ENCODE data around the gene CHRNA5.

Gene CHRNA5

GRCh38 chr15:78634210-78635145, 69.2 kb downstream of the CHRNA5 start:
- H3K4me1 ChIP-seq (ENCODE audit: control insufficient read depth in 1 of 2, insufficient read depth in 1 of 2, low read depth in 1 of 2, low read length in 1 of 2): no peaks in the 10 kb centered on the region
- H3K9me3 ChIP-seq: no peaks in the 10 kb centered on the region
- no peaks in the 10 kb centered on the region for H3K36me3 ChIP-seq
- no peak for TF ChIP-seq CTCF (IDR thresholded peaks at IDR 0.05)
- H3K27me3 ChIP-seq: peaks cover 9% of the 10 kb centered on the region
- H3K4me3 ChIP-seq (ENCODE audit: low read depth in 1 of 2, low read length in 1 of 2): no peak overlapping the region
- H3K27ac ChIP-seq: no peak overlapping the region

GRCh38 chr15:78635346-78635745, 70.0 kb downstream of the CHRNA5 start:
- Histone ChIP-seq H3K4me3 (ENCODE audit: low read depth in 1 of 2, low read length in 1 of 2) (no peak overlapping the region), H3K4me1 (ENCODE audit: control insufficient read depth in 1 of 2, insufficient read depth in 1 of 2, low read depth in 1 of 2, low read length in 1 of 2) (peaks cover 0 to under 1% of the 10 kb centered on the region in 2 experiments), H3K27me3 (peaks cover 17% of the 10 kb centered on the region), H3K36me3 (no peaks in the 10 kb centered on the region), H3K9me3 (no peaks in the 10 kb centered on the region), H3K27ac (no peak overlapping the region)
- no peak for TF ChIP-seq CTCF (IDR thresholded peaks at IDR 0.05)

GRCh38 chr15:78636378-78636859, 71.1 kb downstream of the CHRNA5 start:
- peaks cover 0 to 7% of the 10 kb centered on the region in 2 experiments for H3K4me1 ChIP-seq (ENCODE audit: control insufficient read depth in 1 of 2, insufficient read depth in 1 of 2, low read depth in 1 of 2, low read length in 1 of 2)
- no peaks in the 10 kb centered on the region for H3K36me3 ChIP-seq
- H3K27ac ChIP-seq: no peak overlapping the region
- H3K9me3 ChIP-seq: no peaks in the 10 kb centered on the region
- peaks cover 28% of the 10 kb centered on the region for H3K27me3 ChIP-seq
- H3K4me3 ChIP-seq (ENCODE audit: low read depth in 1 of 2, low read length in 1 of 2): no peak overlapping the region
- no peak for TF ChIP-seq CTCF (IDR thresholded peaks at IDR 0.05)

GRCh38 chr15:78637776-78638435, 72.6 kb downstream of the CHRNA5 start:
- no peak overlapping the region for H3K27ac ChIP-seq
- no peak for TF ChIP-seq CTCF (IDR thresholded peaks at IDR 0.05)
- no peaks in the 10 kb centered on the region for H3K9me3 ChIP-seq
- H3K27me3 ChIP-seq: peaks cover 42% of the 10 kb centered on the region
- H3K4me3 ChIP-seq (ENCODE audit: low read depth in 1 of 2, low read length in 1 of 2): no peak overlapping the region
- H3K4me1 ChIP-seq (ENCODE audit: control insufficient read depth in 1 of 2, insufficient read depth in 1 of 2, low read depth in 1 of 2, low read length in 1 of 2): peaks cover 0 to 7% of the 10 kb centered on the region in 2 experiments
- no peaks in the 10 kb centered on the region for H3K36me3 ChIP-seq

GRCh38 chr15:78638658-78639314, 73.5 kb downstream of the CHRNA5 start:
- Histone ChIP-seq H3K27ac (no peak overlapping the region), H3K4me1 (ENCODE audit: control insufficient read depth in 1 of 2, insufficient read depth in 1 of 2, low read depth in 1 of 2, low read length in 1 of 2) (peaks cover 0 to 7% of the 10 kb centered on the region in 2 experiments), H3K36me3 (no peaks in the 10 kb centered on the region), H3K9me3 (no peaks in the 10 kb centered on the region), H3K4me3 (ENCODE audit: low read depth in 1 of 2, low read length in 1 of 2) (no peak overlapping the region), H3K27me3 (peaks cover 42% of the 10 kb centered on the region)
- no peak for TF ChIP-seq CTCF (IDR thresholded peaks at IDR 0.05)

Data from neutrophil (primary cell).